ENCODE results near the gene ULBP3. TPM values are rescaled to one million over a fixed set of nuclear protein-coding genes. Genes with fewer than 3 reads are reported as not detected.

Gene ULBP3
- total and polyA plus RNA-seq, 2 of the 13 experiments (the other 11 are each of a cell fraction or from before 2014, with no cell fraction given), result 0.42 to 0.48 TPM

DNA sequence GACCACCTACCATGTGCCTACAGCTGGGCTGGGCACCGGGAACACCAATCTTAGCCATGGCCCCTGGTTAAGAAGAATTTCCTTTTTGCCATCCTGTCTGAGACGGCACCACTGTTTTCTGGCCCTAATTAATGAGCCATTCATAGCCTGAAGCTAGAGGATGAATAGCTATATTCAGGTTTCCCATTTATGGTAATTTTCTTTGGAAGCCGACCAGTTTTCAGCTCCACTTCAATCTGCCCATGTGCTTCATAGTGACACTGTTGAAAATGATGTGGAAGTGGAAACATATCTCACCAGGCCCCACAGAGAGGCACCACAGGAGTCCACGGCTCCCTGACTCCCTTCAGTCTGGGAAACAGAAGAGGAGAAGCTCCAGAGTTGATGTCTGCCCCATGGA is 22.6 kb upstream of the ULBP3 start:
- intact Hi-C loops (cut with micrococcal nuclease; ENCODE audit: unreplicated experiment) (no loop called here), in situ Hi-C loops (cut with HindIII; ENCODE audit: extremely low pct_ligation_motif_present, low pct_unique_long_range_greater_than_20kb) (no loop called here)
- no peak for DNase-seq (ENCODE audit: low spot score)
- POLR2A ChIA-PET, result no interaction called here
- H3K36me3 ChIP-seq (replicated peaks in 1 of 2; ENCODE audit: control insufficient read depth in 1 of 2, insufficient read depth in 2 of 2, low read length in 2 of 2), result no peaks in the 10 kb centered on the region
- FAIRE-seq, result no peak
- no peak overlapping the region for H3K4me2 ChIP-seq (ENCODE audit: low read depth, low read length)
- H4K20me1 ChIP-seq (ENCODE audit: insufficient read depth, low read length), result no peaks in the 10 kb centered on the region
- H2AFZ ChIP-seq (ENCODE audit: low read length), result no peak overlapping the region
- no peaks in the 10 kb centered on the region for H3K4me1 ChIP-seq (ENCODE audit: insufficient read depth, low read length)
- no peaks in the 10 kb centered on the region for H3K79me2 ChIP-seq (ENCODE audit: insufficient read depth, low read length)
- CTCF ChIA-PET (ENCODE audit: low intra/inter-chr PET ratio, low total read pairs), result no interaction called here
- no peak for ATAC-seq
- TF ChIP-seq ZNF143 (CRISPR knock-in tag; IDR thresholded peaks at IDR 0.05), result no peak
- TF ChIP-seq ZNF550 (CRISPR knock-in tag; IDR thresholded peaks at IDR 0.05; ENCODE audit: borderline replicate concordance), result no peak
- TF ChIP-seq, protein P1, sequence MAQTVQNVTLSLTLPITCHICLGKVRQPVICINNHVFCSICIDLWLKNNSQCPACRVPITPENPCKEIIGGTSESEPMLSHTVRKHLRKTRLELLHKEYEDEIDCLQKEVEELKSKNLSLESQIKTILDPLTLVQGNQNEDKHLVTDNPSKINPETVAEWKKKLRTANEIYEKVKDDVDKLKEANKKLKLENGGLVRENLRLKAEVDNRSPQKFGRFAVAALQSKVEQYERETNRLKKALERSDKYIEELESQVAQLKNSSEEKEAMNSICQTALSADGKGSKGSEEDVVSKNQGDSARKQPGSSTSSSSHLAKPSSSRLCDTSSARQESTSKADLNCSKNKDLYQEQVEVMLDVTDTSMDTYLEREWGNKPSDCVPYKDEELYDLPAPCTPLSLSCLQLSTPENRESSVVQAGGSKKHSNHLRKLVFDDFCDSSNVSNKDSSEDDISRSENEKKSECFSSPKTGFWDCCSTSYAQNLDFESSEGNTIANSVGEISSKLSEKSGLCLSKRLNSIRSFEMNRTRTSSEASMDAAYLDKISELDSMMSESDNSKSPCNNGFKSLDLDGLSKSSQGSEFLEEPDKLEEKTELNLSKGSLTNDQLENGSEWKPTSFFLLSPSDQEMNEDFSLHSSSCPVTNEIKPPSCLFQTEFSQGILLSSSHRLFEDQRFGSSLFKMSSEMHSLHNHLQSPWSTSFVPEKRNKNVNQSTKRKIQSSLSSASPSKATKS (CRISPR knock-in tag; IDR thresholded peaks at IDR 0.05), result no peak
- TF ChIP-seq CBX5 (CRISPR knock-in tag; IDR thresholded peaks at IDR 0.05; ENCODE audit: borderline replicate concordance), result no peak
- no peak for TF ChIP-seq ZNF589 (CRISPR knock-in tag; conservative IDR thresholded peaks at IDR 0.05)
- no peaks in the 10 kb centered on the region for H3K9me3 ChIP-seq (ENCODE audit: low read length)
- BruUV-seq (replicated peaks), result no TSS peak
- WGBS (ENCODE audit: low lambda C conversion rate), result 27% methylated on average over 4 of the region's 4 CpGs
- H3K4me3 ChIP-seq (replicated peaks in 1 of 3; ENCODE audit: insufficient read depth in 1 of 3, low read depth in 2 of 3, low read length in 3 of 3), result no peak overlapping the region
- peaks cover 3 to 22% of the 10 kb centered on the region in 2 experiments; a peak in 4 of 5 replicates for H3K27me3 ChIP-seq (ENCODE audit: control insufficient read depth in 1 of 2, insufficient read depth in 2 of 2, low read length in 2 of 2)
- no peak overlapping the region for H3K27ac ChIP-seq (ENCODE audit: extremely low read length, insufficient read depth, low read length)
- H3K9ac ChIP-seq (ENCODE audit: insufficient read depth, low read depth, low read length), result no peak overlapping the region

DNA sequence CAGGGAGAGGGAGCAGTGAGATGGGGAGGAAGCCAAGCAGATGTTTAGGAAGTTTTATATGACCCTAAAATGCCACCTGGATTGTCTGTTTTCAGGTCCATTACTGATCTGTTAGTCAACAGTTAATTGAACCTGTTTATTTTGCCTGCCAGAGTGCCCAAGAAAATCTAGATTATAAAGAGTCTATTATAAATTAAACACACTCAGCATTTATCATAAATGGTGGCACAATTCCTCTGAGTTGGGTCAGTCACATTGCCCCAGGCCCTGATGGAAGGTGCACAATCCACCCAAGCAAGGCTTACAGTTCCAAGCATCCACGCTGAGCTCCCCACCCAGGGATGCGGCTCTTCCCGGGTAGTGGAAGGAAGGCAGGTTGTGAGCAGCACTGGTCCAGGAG is 21.4 kb upstream of the ULBP3 start:
- Histone ChIP-seq H3K27ac (ENCODE audit: extremely low read length, insufficient read depth, low read length) (no peak overlapping the region), H2AFZ (ENCODE audit: low read length) (no peak overlapping the region), H3K4me2 (ENCODE audit: low read depth, low read length) (no peak overlapping the region), H3K4me1 (ENCODE audit: insufficient read depth, low read length) (no peaks in the 10 kb centered on the region), H3K4me3 (replicated peaks in 1 of 3; ENCODE audit: insufficient read depth in 1 of 3, low read depth in 2 of 3, low read length in 3 of 3) (no peak overlapping the region), H4K20me1 (ENCODE audit: insufficient read depth, low read length) (no peaks in the 10 kb centered on the region), H3K36me3 (replicated peaks in 1 of 2; ENCODE audit: control insufficient read depth in 1 of 2, insufficient read depth in 2 of 2, low read length in 2 of 2) (no peaks in the 10 kb centered on the region), H3K9me3 (ENCODE audit: low read length) (no peaks in the 10 kb centered on the region), H3K27me3 (ENCODE audit: control insufficient read depth in 1 of 2, insufficient read depth in 2 of 2, low read length in 2 of 2) (peaks cover 3 to 11% of the 10 kb centered on the region in 2 experiments; a peak in 4 of 5 replicates), H3K9ac (ENCODE audit: insufficient read depth, low read depth, low read length) (no peak overlapping the region), H3K79me2 (ENCODE audit: insufficient read depth, low read length) (no peaks in the 10 kb centered on the region)
- POLR2A ChIA-PET, result no interaction called here
- CTCF ChIA-PET (ENCODE audit: low intra/inter-chr PET ratio, low total read pairs), result no interaction called here
- no TSS peak for BruUV-seq (replicated peaks)
- no peak for ATAC-seq
- no peak for FAIRE-seq
- no peak for TF ChIP-seq ZNF749 (CRISPR knock-in tag; IDR thresholded peaks at IDR 0.05; ENCODE audit: borderline replicate concordance)
- TF ChIP-seq, protein P2, sequence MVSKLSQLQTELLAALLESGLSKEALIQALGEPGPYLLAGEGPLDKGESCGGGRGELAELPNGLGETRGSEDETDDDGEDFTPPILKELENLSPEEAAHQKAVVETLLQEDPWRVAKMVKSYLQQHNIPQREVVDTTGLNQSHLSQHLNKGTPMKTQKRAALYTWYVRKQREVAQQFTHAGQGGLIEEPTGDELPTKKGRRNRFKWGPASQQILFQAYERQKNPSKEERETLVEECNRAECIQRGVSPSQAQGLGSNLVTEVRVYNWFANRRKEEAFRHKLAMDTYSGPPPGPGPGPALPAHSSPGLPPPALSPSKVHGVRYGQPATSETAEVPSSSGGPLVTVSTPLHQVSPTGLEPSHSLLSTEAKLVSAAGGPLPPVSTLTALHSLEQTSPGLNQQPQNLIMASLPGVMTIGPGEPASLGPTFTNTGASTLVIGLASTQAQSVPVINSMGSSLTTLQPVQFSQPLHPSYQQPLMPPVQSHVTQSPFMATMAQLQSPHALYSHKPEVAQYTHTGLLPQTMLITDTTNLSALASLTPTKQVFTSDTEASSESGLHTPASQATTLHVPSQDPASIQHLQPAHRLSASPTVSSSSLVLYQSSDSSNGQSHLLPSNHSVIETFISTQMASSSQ (IDR thresholded peaks at IDR 0.05; ENCODE audit: low read depth), result no peak
- TF ChIP-seq, protein P2 (CRISPR knock-in tag; IDR thresholded peaks at IDR 0.05; ENCODE audit: borderline replicate concordance), result no peak
- TF ChIP-seq MAFK (conservative IDR thresholded peaks at IDR 0.05 in 1 of 2, IDR thresholded peaks at IDR 0.05 in 1 of 2; ENCODE audit: low read length in 2 of 2), result peak; percentile 59 to 87
- peak; percentile 76 for TF ChIP-seq MAFF (IDR thresholded peaks at IDR 0.05; ENCODE audit: low read depth, low read length)
- 40% methylated on average over 3 of the region's 3 CpGs for WGBS (ENCODE audit: low lambda C conversion rate)
- intact Hi-C loops (cut with micrococcal nuclease; ENCODE audit: unreplicated experiment) (no loop called here), in situ Hi-C loops (cut with HindIII; ENCODE audit: extremely low pct_ligation_motif_present, low pct_unique_long_range_greater_than_20kb) (no loop called here)
- DNase-seq (ENCODE audit: low spot score), result no peak
